Heart left ventricle (tissue), 16 donors: Measurements from ENCODE around the gene MIDN. TPM values are rescaled to one million over a fixed set of nuclear protein-coding genes. Genes with fewer than 3 reads are reported as not detected.

Experiments used
- ATAC-seq, 4 donors: fragments of 200-7000 bp; cut with Tn5 transposase; one replicate each; pipeline ENCODE4 v1.9.1; 2020 to 2022; ENCODE audit warnings: moderate library complexity in 4 of 4, mild to moderate bottlenecking in 3 of 4, moderate number of reproducible peaks in 1 of 4
- DNase-seq, 5 donors: peaks; one replicate each; pipeline ENCODE4 v3.0.0-alpha.2; 2020
- H3K27ac ChIP-seq, 12 donors: fragments of 200-600 bp; sonication (generic) in 4 of 12; one replicate each; pipeline versions ENCODE4 v1.5.0 to v1.8.0; 2016 to 2022; ENCODE audit warnings: mild to moderate bottlenecking in 2 of 12
- H3K27me3 ChIP-seq, 9 donors: fragments of 200-600 bp; sonication (generic) in 2 of 9; one replicate each; pipeline versions ENCODE4 v1.5.1 to v1.8.0; 2016 to 2022; ENCODE audit warnings: mild to moderate bottlenecking in 3 of 9
- H3K36me3 ChIP-seq, 9 donors: fragments of 200-600 bp; sonication (generic) in 2 of 9; one replicate each; pipeline versions ENCODE4 v1.5.0 to v1.8.0; 2018 to 2022; ENCODE audit warnings: mild to moderate bottlenecking in 2 of 9
- H3K4me1 ChIP-seq, 12 donors: fragments of 200-600 bp; sonication (generic) in 4 of 12; one replicate each; pipeline versions ENCODE4 v1.5.0 to v1.8.0; 2016 to 2022; ENCODE audit warnings: mild to moderate bottlenecking in 3 of 12
- H3K4me3 ChIP-seq, 12 donors: fragments of 200-600 bp; sonication (generic) in 4 of 12; one replicate each; pipeline versions ENCODE4 v1.5.0 to v1.8.0; 2017 to 2022; ENCODE audit warnings: mild to moderate bottlenecking in 9 of 12, moderate library complexity in 4 of 12
- H3K9me3 ChIP-seq, 12 donors: fragments of 200-600 bp; sonication (generic) in 4 of 12; one replicate each; pipeline versions ENCODE4 v1.5.0 to v1.8.0; 2016 to 2022; ENCODE audit warnings: mild to moderate bottlenecking in 1 of 12
- CTCF ChIP-seq, 12 donors: fragments of 200-600 bp; sonication (generic) in 4 of 12; IDR thresholded peaks; one replicate each; pipeline versions ENCODE4 v1.5.0 to v1.8.0; 2018 to 2022; ENCODE audit warnings: antibody characterized with exemption in 12 of 12, mild to moderate bottlenecking in 5 of 12
- POLR2A ChIP-seq, 2 donors: fragments of 450-650 bp; IDR thresholded peaks; one replicate each; pipeline ENCODE4 v1.6.1; 2017; ENCODE audit warnings: antibody characterized with exemption in 2 of 2, mild to moderate bottlenecking in 2 of 2, moderate library complexity in 2 of 2
- WGBS, 4 donors: extraction: QIAGEN DNeasy Blood & Tissue Kit in 2 of 4; methylation state at CpG; one replicate each; pipeline versions ENCODE4 v1.1.5 to v1.1.7; 2013 to 2018; 5-methylcytosine and 5-hydroxymethylcytosine counted together
- intact Hi-C, 10 donors: fragments of 100-400 bp; cut with DNase I; formaldehyde crosslinking; loops; one replicate each; pipeline versions ENCODE4 v1.11.1 to v1.14.2; 2022
- polyA plus RNA-seq, 2 donors: library from polyadenylated mRNA; stranded (reverse); fragments of 200-250 nt; gene quantifications; one replicate each; pipeline ENCODE4 v1.2.3, GENCODE V29; 2013
- total RNA-seq, 9 donors: library from RNA; depleted of rRNA in 2 of 9; stranded (reverse); fragments of >200 nt in 2 of 9; fragmentation: NEBNext Ultra II Directional in 3 of 9; extraction: Animal tissue kit (Norgen Biotek cat#: 25700) in 3 of 9; gene quantifications; one replicate each; pipeline versions ENCODE4 v1.1.0 to v1.2.4, GENCODE V29; 2016 to 2023
- donor health status: ischemic (EF 13 %, LVEDD 7.1; RV severe dilation, severe dysfunction).
- donor health status: healthy with polysubstance abuse.
- donor health status: DM: no; HTN: yes; CAD: no.
- donor health status: DM: no; HTN: no; CAD: no.
- donor health status: ischemic (EF 25% LVEDD 6.9; RV normal size, moderate dysfunction).
- donor health status: ischemic (EF 25% LVEDD 5.7; RV mildly dilated, moderate dysfunction).
- donor health status: healthy.
- donor health status: DM: yes; HTN: yes; CAD: no.
- donor health status: ischemic (EF 35%, LVEDD 5.7; RV mildly dilated, moderate dysfunction).
- donor health status: nonischemic (EF 11% LVEDD 7.7; RV severe dilation, severe dysfunction).
- donor health status: DM: yes; HTN: yes; CAD: no.
- donor health status: PGD.
- donor health status: ischemic (EF 29% LVEDD 5.4; RV normal size, mild dysfunction).
- donor health status: nonischemic (EF 23%, LVEDD 6.1; RV moderate dilation, normal function).

The MIDN gene
- total and polyA plus RNA-seq, 11 donors, result 25.8 to 115 (median 50.7) TPM

- peak overlapping the region; percentile 63 to 97 (median 84) for H3K4me3 ChIP-seq
- H3K27ac ChIP-seq, result peak overlapping the region; percentile 96 to 100 (median 100)
- DNase-seq, result peak; percentile 88 to 96 (median 94)
- peak; percentile 33 to 63 (median 58) for ATAC-seq
- TF ChIP-seq POLR2A (IDR thresholded peaks at IDR 0.05) (peak in 1 of 2 donors; percentile 5), CTCF (IDR thresholded peaks at IDR 0.05) (peak in 7 of 12 donors; percentile 22 to 37 (median 29))
- H3K27me3 ChIP-seq, result no peaks in the 10 kb centered on the region
- peaks cover 9 to 64% (median 58%) of the 10 kb centered on the region in 9 donors for H3K36me3 ChIP-seq
- no peaks in the 10 kb centered on the region for H3K9me3 ChIP-seq
- H3K4me1 ChIP-seq, result peaks cover 22 to 75% (median 60%) of the 10 kb centered on the region in 12 donors
- intact Hi-C loops, result loop anchor here in 1 of 10 donors (5.0 kb wide), 1 partner anchor 456 kb away; the partner anchor contains the start of gene PTBP1
- 0 to 1% (median 1%) methylated on average over 2 to 26 of the region's 26 CpGs for whole genome bisulfite sequencing, 4 donors
Measured at GRCh38 chr19:1252821-1253513, 4.6 kb downstream of the MIDN start.

- ATAC-seq, result no peak
- intact Hi-C loops, result loop anchor here in 1 of 10 donors (5.0 kb wide), 1 partner anchor 456 kb away; the partner anchor contains the start of gene PTBP1
- peak overlapping the region; percentile 96 to 100 (median 100) for H3K27ac ChIP-seq
- peak in 1 of 5 donors; percentile 73 for DNase-seq
- H3K4me1 ChIP-seq, result peaks cover 25 to 78% (median 62%) of the 10 kb centered on the region in 12 donors
- TF ChIP-seq CTCF (IDR thresholded peaks at IDR 0.05) (no peak), POLR2A (IDR thresholded peaks at IDR 0.05) (peak in 1 of 2 donors; percentile 2)
- peak overlapping the region; percentile 17 to 97 (median 84) for H3K4me3 ChIP-seq
- no peaks in the 10 kb centered on the region for H3K27me3 ChIP-seq
- 25 to 55% (median 35%) methylated on average over 11 to 23 of the region's 23 CpGs for WGBS, 4 donors
- H3K9me3 ChIP-seq, result no peaks in the 10 kb centered on the region
- H3K36me3 ChIP-seq, result peaks cover 9 to 68% (median 62%) of the 10 kb centered on the region in 9 donors
Measured at GRCh38 chr19:1253514-1254080, 5.2 kb downstream of the MIDN start.

- no peaks in the 10 kb centered on the region for H3K9me3 ChIP-seq
- TF ChIP-seq POLR2A (IDR thresholded peaks at IDR 0.05), result no peak
- no peak for TF ChIP-seq CTCF (IDR thresholded peaks at IDR 0.05)
- DNase-seq (peak in 4 of 5 donors; percentile 61 to 76 (median 67)), ATAC-seq (no peak)
- intact Hi-C loops, result loop anchor here in 1 of 10 donors (5.0 kb wide), 1 partner anchor 457 kb away; the partner anchor contains the start of gene PTBP1
- H3K4me3 ChIP-seq, result peak overlapping the region in 11 of 12 donors; percentile 17 to 97 (median 84)
- H3K27me3 ChIP-seq, result no peaks in the 10 kb centered on the region
- 58 to 77% (median 66%) methylated on average over 23 to 37 of the region's 37 CpGs for WGBS, 4 donors
- peak overlapping the region; percentile 96 to 100 (median 100) for H3K27ac ChIP-seq
- peaks cover 9 to 68% (median 65%) of the 10 kb centered on the region in 9 donors for H3K36me3 ChIP-seq
- peaks cover 25 to 83% (median 67%) of the 10 kb centered on the region in 12 donors for H3K4me1 ChIP-seq
Measured at GRCh38 chr19:1254081-1254527, 5.7 kb downstream of the MIDN start.
